Measurements from ENCODE around the gene CEP104. TPM values are rescaled to one million over a fixed set of nuclear protein-coding genes. Genes with fewer than 3 reads are reported as not detected.
"Not testable (repeated sequence)": the region's sequence is repeated elsewhere in the genome, so short reads cannot be mapped to it uniquely, and the experiment has no call there.

The CEP104 gene
- total RNA-seq, 4 donors from 2014 or later, result 26.0 to 41.6 (median 30.8) TPM

DNA sequence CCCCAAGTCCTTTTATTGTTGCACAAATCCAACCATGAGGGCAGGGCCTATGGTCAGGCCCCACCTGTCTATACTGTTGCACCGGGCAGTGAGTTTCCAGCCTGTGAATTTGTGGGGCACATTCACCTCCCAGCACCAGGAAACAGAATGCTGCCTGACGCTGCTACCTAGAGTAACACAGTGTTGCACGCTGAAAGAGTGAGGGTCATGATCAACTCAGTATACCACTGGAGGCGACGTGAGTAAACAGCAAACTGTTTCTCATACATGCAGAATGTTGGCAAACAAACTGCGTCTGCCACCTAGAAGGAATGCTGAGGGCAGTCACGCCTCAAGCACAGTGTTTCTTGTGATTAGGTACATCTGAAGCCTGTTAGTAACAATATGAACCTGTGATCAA, 47.3 kb downstream of the CEP104 start:
- Histone ChIP-seq H3K4me3 (replicated peaks in 1 of 3) (no peak overlapping the region), H3K4me1 (no peaks in the 10 kb centered on the region), H3K27ac (no peak overlapping the region), H3K36me3 (peaks cover 7% of the 10 kb centered on the region in 2 donors), H3K27me3 (no peaks in the 10 kb centered on the region), H3K9me3 (no peaks in the 10 kb centered on the region)
- no peak for TF ChIP-seq POLR2A (IDR thresholded peaks at IDR 0.05)
- TF ChIP-seq, protein P1, sequence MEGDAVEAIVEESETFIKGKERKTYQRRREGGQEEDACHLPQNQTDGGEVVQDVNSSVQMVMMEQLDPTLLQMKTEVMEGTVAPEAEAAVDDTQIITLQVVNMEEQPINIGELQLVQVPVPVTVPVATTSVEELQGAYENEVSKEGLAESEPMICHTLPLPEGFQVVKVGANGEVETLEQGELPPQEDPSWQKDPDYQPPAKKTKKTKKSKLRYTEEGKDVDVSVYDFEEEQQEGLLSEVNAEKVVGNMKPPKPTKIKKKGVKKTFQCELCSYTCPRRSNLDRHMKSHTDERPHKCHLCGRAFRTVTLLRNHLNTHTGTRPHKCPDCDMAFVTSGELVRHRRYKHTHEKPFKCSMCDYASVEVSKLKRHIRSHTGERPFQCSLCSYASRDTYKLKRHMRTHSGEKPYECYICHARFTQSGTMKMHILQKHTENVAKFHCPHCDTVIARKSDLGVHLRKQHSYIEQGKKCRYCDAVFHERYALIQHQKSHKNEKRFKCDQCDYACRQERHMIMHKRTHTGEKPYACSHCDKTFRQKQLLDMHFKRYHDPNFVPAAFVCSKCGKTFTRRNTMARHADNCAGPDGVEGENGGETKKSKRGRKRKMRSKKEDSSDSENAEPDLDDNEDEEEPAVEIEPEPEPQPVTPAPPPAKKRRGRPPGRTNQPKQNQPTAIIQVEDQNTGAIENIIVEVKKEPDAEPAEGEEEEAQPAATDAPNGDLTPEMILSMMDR (IDR thresholded peaks at IDR 0.05), result no peak
- DNase-seq, result no peak
- intact Hi-C loops (cut with DNase I), result no loop called here
- WGBS, 2 donors, result 67 to 75% methylated on average over 7 of the region's 7 CpGs

DNA sequence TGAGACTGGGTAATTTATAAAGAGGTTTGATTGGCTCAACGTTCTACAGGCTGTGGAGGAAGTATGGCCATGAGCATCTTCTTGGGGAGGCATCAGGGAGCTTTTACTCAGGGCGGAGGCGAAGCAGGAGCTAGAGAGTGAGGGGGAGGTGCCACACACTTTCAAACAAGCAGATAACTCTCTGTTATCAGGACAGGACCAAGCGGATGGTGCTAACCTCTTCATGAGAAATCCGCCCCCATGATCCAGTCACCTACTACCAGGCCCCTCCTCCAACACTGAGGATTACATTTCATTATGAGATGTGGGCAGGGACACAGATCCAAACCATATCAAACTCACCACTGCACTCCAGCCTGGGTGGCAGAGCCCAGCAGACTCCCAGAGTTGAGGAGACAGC, 49.2 kb downstream of the CEP104 start:
- H3K4me3 ChIP-seq (replicated peaks in 1 of 3), result no peak overlapping the region

GRCh38 chr1:3805038-3805437, 52.0 kb downstream of the CEP104 start:
- Histone ChIP-seq H3K4me1 (peaks cover 0 to 5% of the 10 kb centered on the region in 2 donors), H3K36me3 (no peaks in the 10 kb centered on the region), H3K4me3 (replicated peaks in 1 of 3) (no peak overlapping the region), H3K27me3 (no peaks in the 10 kb centered on the region), H3K9me3 (no peaks in the 10 kb centered on the region), H3K27ac (no peak overlapping the region)
- intact Hi-C loops (cut with DNase I), result no loop called here
- no peak for DNase-seq
- WGBS, 2 donors, result 83 to 92% methylated on average over 11 of the region's 11 CpGs
- TF ChIP-seq POLR2A (IDR thresholded peaks at IDR 0.05), result no peak
- TF ChIP-seq, protein P1 (IDR thresholded peaks at IDR 0.05), result no peak

More for the DNA sequence above, 49.2 kb downstream of the CEP104 start:
- Histone ChIP-seq H3K4me1 (no peaks in the 10 kb centered on the region), H3K27ac (no peak overlapping the region), H3K9me3 (no peaks in the 10 kb centered on the region), H3K27me3 (no peaks in the 10 kb centered on the region), H3K36me3 (no peaks in the 10 kb centered on the region)
- 64 to 83% methylated on average over 5 of the region's 5 CpGs for WGBS, 2 donors
- intact Hi-C loops (cut with DNase I), result no loop called here
- DNase-seq, result no peak
- TF ChIP-seq, protein P1 (IDR thresholded peaks at IDR 0.05), result no peak
- TF ChIP-seq POLR2A (IDR thresholded peaks at IDR 0.05), result no peak

GRCh38 chr1:3804627-3804944, 52.4 kb downstream of the CEP104 start:
- H3K27ac ChIP-seq, H3K9me3 ChIP-seq: not testable (repeated sequence)
- intact Hi-C loops (cut with DNase I), result loop anchor here (5.0 kb wide), 1 partner anchor 352 kb away; the partner anchor contains the start of gene ARHGEF16

GRCh38 chr1:3803905-3804626, 52.9 kb downstream of the CEP104 start:
- DNase-seq, result no peak
- Histone ChIP-seq H3K9me3 (no peaks in the 10 kb centered on the region), H3K27ac (no peak overlapping the region), H3K27me3 (no peaks in the 10 kb centered on the region), H3K4me1 (peaks cover 0 to 5% of the 10 kb centered on the region in 2 donors), H3K36me3 (no peaks in the 10 kb centered on the region), H3K4me3 (replicated peaks in 1 of 3) (no peak overlapping the region)
- intact Hi-C loops (cut with DNase I), result loop anchor here (5.0 kb wide), 1 partner anchor 352 kb away; the partner anchor contains the start of gene ARHGEF16
- WGBS, 2 donors, result 67 to 74% methylated on average over 19 of the region's 19 CpGs
- TF ChIP-seq, protein P1 (IDR thresholded peaks at IDR 0.05), result no peak
- TF ChIP-seq POLR2A (IDR thresholded peaks at IDR 0.05), result no peak

More at GRCh38 chr1:3804627-3804944, 52.4 kb downstream of the CEP104 start:
- H3K4me3 ChIP-seq (replicated peaks in 1 of 3); DNase-seq; H3K36me3 ChIP-seq; H3K27me3 ChIP-seq; H3K4me1 ChIP-seq: not testable (repeated sequence)
- WGBS, 2 donors, result 65 to 67% methylated on average over 7 of the region's 7 CpGs

GRCh38 chr1:3800795-3801194, 56.2 kb downstream of the CEP104 start:
- not testable (repeated sequence) for H3K27me3 ChIP-seq; H3K27ac ChIP-seq; H3K4me3 ChIP-seq (replicated peaks in 1 of 3); H3K36me3 ChIP-seq; H3K4me1 ChIP-seq; DNase-seq; H3K9me3 ChIP-seq
- WGBS, 2 donors, result 80 to 88% methylated on average over 3 of the region's 3 CpGs
- intact Hi-C loops (cut with DNase I), result loop anchor here (5.0 kb wide), 1 partner anchor 348 kb away; the partner anchor contains the start of gene ARHGEF16
